Left hindlimb (tissue), 1 donor: ENCODE measurements around the gene CCDC91.
"Not testable (repeated sequence)": the region's sequence is repeated elsewhere in the genome, so short reads cannot be mapped to it uniquely, and the experiment has no call there.

ENCODE experiments used
- DNase-seq: peaks from one replicate; pipeline ENCODE4 v3.0.0-alpha.2; 2018

Gene CCDC91

DNA sequence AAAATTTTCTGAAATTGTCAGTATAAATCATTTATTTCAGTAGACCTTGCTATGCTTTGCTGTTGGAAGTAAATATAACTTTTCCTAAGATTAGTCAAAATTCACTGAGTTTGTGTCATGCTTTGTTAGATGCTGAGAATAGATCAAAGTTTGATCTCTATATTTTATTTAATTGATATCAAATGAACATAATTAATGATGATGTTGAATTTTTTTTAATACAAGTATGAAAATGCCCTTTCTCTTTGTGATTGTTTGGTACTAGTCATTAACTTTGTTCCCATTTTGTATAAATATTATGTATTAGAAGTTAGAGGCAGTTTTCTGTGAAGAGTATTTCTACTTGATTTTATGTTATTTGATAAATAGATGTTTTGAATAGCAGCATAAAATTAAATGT is 45.7 kb downstream of the CCDC91 start:
- DNase-seq: no peak

GRCh38 chr12:28237423-28237822 is 47.2 kb downstream of the CCDC91 start:
- DNase-seq: no peak

DNA sequence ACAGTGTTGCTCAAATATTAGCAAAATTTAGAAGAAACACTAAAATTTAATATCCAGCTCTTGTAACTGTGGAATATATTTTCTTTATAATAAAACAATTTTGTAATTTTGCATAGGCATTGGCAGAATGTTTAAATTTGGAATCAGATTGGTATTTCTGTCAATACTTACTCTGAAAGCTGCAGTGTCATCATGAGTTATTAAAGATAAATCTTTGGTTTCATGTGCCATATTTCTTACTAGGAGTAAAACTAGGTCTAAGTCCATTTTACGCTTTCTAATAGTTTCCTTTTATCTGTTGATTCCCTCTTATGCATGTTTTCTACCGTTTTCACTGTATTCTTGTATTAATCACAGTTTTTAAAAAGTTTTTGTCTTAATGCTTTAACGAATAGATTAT is 49.7 kb downstream of the CCDC91 start:
- no peak for DNase-seq

- DNase-seq: no peak
These were observed 50.6 kb downstream of the CCDC91 start for GRCh38 chr12:28240853-28241252.

DNA sequence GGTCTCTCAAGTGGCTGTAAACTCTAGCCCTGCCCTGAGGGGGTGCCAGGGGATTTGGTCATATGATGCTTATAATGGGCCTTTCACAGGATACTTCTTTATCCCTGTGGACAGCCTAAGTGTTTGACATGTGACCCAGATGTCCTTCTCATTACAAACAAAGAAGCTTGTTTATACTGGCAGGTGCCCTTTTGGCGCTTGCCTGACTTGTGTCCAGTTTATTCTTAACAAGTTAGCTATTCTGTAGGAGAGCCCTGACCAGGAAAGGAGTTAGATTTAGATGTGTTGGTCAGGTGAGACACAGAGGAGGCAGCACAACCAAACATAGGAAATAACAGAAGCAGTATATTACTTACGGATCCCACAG is 51.9 kb downstream of the CCDC91 start:
- no peak for DNase-seq

- DNase-seq: no peak
These were observed 52.4 kb downstream of the CCDC91 start for GRCh38 chr12:28242496-28243309.

GRCh38 chr12:28243310-28243633 is 53.0 kb downstream of the CCDC91 start:
- DNase-seq: no peak

GRCh38 chr12:28247806-28248205 is 57.5 kb downstream of the CCDC91 start:
- DNase-seq: no peak

GRCh38 chr12:28248555-28249145 is 58.4 kb downstream of the CCDC91 start:
- no peak for DNase-seq

DNA sequence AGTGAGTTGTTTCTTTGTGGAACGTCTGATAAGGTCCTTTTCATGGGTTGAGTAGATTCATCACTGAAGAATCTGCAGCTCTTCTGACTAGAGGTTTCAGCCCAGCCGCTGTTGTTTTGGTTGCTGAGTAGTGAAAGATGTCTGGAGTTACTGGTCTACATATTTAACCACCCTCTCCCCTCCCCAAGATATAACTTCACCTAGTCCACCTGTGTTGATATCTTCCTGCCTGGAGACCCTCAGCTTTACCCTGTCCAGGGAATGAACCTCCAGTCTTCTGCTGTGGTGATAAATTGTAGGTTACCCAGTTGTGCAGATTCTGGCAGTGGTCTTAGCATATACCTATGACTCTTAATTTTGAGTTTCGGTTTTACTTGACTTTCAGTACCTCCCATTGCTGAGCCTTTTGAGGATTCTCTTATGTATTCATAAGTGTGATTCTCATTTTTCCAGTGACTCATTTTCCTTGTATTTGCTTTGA is 62.9 kb downstream of the CCDC91 start:
- DNase-seq: no peak

DNA sequence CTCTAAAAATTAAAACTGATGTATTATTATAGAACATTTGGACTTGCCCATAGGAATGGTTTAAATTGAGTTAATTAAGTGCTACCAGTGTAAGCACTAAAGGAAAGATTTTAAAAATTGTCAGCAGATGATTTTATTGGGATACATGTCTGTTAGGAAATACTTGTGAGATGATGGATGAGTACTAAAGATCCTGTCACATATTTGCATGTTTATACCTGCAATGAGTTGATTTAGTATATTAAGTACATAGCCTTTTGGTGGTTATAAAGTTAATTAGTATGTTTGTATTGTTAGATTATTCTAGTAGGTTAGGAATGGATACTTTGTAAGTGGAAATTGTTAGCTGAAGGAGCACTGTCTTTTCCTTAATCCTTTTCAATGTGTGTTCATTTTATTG is 67.2 kb downstream of the CCDC91 start:
- DNase-seq: no peak

DNA sequence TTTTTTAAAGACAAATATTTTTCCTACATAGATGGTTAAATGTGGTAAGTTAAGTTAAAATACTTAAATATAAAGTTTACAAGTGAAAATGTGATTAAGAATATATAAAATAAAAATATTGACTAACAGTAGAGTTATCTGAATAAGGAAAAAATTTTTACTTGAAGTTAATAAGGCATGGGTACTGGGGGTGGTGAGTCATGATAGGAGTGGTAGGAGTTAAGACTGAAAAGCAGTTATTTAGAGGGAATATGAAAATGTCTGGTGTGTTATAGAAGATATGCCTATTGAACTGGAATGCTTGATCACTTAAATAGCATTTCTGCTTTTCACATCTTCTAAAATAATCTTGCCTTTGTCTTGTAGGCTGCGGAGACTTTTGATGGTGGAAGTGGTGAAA is 68.7 kb downstream of the CCDC91 start:
- no peak for DNase-seq

GRCh38 chr12:28265435-28266042 is 75.3 kb downstream of the CCDC91 start:
- no peak for DNase-seq

DNA sequence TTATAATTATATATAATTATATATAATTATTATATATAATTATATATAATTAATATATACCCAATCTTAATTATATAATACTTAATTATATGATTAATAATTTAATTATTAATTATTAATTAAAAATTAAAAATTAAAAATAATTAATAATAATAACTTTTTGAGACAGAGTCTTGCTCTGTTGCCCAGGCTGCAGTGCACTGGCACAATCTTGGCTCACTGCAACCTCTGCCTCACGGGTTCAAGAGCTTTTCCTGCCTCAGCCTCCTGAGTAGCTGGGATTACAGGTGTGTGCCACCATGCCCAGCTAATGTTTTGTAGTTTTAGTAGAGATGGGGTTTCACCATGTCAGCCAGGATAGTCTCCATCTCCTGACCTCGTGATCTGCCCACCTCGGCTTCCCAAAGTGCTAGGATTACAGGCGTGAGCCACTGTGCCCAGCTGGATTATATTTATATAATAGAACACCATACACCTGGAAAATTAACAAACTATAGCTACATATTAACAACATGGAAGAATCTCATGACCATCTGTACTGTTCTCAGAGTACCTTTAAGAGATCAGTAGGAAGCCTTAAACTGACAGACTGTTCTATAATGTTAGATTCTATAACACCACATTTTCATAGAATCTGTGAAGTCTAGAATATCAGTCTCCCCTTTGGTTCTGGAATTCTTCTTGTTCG is 77.8 kb downstream of the CCDC91 start:
- not testable (repeated sequence) for DNase-seq

DNA sequence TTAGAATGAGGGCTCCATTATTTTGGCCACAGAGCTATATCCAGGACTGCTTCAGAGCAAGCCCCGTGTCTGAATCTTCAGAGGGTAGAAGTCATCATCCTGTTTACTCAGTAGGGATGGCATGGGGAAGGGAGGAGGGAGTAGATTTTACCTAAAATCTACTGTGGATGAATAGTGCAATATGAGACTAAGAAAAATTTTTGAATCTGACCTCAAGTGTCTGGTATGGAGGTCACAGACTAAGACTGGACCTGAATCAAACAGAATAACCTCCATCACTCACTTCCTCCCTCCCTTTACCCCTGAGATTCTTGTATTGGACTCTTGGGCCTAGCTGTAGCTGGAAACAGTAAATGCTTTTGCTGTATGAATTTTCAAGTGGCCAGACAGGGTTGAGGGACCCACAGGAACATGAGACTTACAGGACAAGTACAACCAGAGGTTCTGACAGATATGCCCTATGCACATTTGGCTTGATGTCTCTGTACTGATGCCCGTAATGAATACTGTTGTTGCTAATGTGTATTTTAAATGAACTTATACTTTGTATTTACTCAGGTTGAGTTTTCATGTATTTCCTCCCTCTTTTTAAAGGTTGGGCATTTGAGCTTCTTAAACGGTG is 78.5 kb downstream of the CCDC91 start:
- no peak for DNase-seq

DNA sequence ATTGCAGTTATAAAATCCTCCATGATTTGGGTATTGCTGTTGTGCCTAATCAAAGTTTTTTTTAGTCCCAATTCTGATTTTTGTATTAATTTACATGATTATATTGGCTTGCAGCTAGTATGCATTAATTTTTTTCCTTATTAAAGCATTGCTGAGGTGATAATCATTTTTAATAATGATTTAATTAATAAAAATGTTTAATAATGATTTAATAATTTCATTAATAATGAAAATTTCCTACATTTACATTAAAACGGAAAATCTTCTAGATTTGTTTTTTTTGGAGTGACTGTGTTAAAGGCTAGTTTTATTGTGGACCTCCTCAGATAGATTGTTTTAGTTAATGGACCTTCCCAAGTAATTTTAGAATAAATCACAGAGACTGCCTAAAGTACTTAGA is 79.6 kb downstream of the CCDC91 start:
- DNase-seq: no peak

GRCh38 chr12:28278499-28278898 is 88.2 kb downstream of the CCDC91 start:
- DNase-seq: no peak

DNA sequence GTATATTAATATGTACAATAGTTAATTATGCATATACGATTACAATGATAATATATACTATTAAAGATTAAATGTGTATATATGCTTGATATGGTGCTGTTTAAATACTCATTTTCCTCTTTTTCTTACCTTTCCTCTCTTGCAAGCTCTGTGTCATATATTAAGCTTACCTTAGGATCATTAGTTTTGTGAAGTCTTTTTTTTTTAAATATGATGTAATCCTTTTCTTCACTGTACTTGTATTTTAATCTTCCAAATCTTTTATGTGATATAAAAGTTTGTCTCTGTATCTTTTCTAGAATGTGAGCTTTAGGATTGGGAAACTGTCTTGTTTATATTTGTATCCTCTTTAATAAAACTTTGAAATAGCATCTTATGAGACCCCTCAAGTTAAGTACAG is 88.7 kb downstream of the CCDC91 start:
- no peak for DNase-seq

DNA sequence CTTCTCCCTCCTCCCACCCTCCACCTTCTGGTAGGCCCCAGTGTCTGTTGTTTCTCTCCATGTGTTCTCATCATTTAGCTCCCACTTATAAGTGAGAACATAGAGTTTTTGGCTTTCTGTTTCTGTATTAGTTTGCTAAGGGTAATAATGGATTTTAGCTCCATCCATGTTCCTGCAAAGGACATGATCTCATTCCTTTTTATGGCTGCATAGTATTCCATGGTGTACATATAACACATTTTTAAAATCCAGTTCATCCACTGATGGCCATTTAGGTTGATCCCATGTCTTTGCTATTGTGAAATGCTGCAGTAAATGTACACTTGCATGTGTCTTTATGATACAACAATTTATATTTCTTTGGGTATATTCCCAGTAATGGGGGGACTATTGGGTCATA is 96.1 kb downstream of the CCDC91 start:
- DNase-seq: no peak

DNA sequence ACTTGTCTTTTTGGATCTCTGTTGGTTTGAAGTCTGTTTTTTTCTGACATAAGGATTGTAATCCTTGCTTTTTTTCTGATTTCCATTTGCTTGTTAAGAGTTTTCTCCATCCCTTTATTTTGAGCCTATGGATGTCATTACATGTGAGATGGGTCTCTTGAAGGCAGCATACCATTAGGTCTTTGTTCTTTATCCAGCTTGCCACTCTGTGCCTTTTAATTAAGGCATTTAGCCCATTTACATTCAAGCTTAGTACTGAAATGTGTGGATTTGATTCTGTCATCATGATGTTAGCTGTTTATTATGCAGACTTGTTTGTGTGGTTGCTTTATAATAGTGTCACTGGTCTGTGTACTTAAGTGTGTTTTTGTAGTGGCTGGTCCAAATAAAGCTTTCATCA is 100.0 kb downstream of the CCDC91 start:
- no peak for DNase-seq

- DNase-seq: no peak
These were observed 102.4 kb downstream of the CCDC91 start for GRCh38 chr12:28292699-28293098.

DNA sequence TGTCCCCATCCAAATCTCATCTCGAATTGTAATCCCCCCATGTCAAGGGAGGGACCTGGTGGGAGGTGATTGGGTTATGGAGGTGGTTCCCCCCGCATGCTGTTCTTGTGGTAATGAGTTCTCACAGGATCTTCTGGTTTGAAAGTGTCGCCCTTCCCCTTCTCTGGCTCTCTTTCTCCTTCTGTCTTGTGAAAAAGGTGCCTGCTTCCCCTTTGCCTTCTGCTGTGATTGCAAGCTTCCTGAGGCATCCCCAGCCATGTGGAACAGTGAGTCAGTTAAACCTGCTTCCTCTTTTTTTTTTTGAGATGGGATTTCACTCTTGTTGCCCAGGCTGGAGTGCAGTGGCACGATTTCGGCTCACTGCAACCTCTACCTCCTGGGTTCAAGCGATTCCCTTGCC is 104.0 kb downstream of the CCDC91 start:
- DNase-seq: no peak

DNA sequence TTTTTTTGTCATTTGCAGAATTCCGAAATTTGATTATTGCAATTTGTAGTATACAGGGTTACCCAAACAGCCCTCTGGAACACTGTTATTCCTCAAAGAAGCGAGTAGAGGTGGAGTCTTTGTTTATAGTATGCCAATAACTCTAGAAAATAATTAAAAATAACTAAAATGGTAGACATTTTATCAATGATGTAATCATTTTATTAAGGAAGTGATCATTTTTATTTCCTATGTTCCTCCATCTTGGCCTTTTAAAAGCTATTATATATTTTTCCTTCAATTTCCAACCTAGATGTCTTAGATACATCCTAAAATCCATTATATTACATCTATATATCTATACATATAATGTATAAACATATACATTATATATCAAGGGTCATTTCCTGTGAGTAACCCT is 106.0 kb downstream of the CCDC91 start:
- DNase-seq: no peak
